KBM-7 (cell line): ENCODE measurements around the gene RIPPLY2.

Experiments used
- DNase-seq: peaks from one replicate; pipeline ENCODE4 v3.0.0-alpha.2; 2015
- in situ Hi-C: fragments of 300-500 bp; cut with MboI; formaldehyde crosslinking; loops from 2 replicates; pipeline ENCODE4 v1.14.3; 2020; ENCODE audit warnings: low sequenced_read_pairs, low pct_unique_long_range_greater_than_20kb, mixed read lengths

RIPPLY2 gene

DNA sequence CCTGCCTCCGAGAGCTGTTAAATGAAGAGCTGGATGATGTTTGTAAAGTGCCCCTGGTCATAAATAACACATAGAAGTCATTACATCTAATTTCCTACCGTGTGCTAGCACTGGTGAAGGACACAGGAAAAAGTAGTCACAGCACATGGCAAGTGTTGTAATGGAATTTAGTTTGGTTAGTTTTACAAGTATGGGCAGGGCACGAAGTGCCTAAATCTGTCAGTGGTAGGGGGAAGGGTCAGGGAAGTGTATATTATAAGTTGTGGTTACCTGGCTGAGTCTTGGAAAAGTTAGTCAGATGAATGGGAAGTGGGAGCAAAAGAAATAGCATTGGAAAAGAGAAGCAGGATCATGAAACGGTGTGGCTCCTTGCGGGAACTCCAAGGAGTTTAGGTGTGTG lies 1.6 kb downstream of the RIPPLY2 start:
- no peak for DNase-seq

DNA sequence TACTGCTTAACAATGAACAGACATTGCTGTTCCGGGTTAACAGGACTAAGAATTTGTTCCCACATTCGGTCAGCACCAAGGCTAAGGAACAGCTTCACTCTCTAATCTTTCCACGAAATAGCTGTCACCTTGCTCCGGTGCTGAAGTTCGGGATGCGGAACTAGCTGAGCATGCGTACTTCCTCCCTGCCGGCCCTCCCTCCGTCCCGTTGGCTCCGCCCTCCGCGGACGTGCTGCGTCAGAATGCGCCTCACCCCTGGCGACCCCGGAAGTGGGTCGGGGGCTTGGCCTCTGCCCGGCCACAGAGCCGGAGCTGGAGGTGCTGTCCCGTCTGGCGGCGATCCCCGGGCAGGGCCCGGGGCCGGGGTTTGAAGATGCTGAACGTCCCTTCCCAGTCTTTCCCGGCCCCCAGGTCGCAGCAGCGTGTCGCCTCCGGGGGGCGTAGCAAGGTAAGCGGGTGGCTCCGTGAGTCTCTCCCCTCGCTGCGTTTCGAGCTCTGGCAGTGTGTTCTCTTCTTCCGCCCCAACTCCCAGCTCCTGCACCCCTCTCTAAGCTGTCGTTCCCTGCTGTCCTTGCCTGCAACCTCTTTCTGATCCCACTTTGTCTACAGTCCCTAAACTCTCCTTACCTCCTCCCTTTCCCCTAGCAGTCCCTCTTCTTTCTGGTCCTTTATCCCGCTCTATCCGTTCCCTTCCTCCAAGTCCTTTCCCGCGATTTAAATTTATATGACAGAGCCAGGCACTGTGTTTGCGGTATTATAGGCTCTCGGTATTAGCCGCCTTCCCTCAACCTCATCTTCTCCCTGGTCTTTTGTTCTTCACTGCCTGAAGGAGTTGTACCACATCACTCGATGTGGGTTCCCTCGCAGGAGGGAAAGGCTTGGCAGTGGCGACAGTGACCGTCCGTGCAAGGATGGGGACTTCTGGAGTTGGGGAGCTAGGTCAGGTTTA lies 6.5 kb downstream of the RIPPLY2 start, which contains the start of gene CYB5R4:
Gene CYB5R4 (plus strand): TSS at position 280 of the 949 bp plus-strand sequence. CDS start 94 bp downstream, at position 374.
- DNase-seq, result peak; percentile 96
- in situ Hi-C loops, result no loop called here

More for the DNA sequence above, 1.6 kb downstream of the RIPPLY2 start:
- in situ Hi-C loops, result no loop called here

DNA sequence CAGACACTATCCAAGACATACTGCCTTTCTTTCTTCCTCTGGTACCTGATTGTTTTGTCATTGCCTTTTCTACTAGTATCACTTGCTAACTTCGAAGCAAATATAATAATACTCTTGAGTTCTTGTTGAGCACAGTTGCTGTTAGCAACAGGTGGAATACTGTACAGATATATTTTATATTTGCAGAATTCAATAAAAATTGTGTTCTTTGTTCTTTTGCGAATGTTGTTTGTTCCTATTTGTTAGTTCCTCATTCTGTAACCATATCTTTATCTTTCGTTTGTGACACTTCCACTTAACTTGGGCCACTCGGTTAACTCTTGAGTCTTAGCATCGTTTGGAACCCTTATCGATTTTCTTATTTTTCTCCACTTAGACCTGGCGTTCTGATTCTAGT lies 7.2 kb downstream of the RIPPLY2 start:
- peak; percentile 48 for DNase-seq

DNA sequence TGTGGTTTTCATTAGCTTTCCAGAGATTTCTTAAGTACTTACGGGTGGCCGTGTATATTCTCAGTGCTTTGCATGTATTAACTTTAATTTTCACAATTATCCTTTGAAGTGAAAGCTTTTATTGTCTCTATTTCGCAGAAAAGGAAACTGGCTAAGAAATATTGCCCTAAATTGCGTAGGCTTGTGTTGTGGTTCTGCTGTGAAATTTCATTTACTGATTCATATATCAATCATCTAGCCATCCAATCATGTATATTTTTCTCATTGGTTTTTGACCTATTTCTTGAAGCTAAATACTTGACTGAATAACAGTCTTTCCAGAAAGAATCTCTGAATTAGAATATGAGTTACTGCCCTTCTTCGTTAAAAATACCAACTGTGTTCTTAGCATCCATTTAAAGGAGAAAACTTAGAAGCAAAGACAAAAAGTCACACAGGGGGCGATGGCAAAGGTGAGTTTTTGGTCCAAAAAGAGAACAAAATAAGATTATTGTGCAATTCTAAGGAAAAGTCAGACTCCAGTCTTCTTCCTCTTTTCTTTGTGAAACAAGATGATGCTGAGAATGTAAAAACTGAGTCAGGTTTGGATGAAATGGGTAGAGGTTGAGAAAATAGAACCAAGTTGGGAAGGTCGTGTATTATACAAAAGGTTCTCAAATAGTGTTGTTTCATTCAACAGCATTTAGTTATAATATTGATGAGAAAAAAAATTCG lies 7.8 kb downstream of the RIPPLY2 start:
- in situ Hi-C loops, result no loop called here
- peak; percentile 36 for DNase-seq

More for the DNA sequence above, 7.2 kb downstream of the RIPPLY2 start:
- in situ Hi-C loops, result no loop called here

DNA sequence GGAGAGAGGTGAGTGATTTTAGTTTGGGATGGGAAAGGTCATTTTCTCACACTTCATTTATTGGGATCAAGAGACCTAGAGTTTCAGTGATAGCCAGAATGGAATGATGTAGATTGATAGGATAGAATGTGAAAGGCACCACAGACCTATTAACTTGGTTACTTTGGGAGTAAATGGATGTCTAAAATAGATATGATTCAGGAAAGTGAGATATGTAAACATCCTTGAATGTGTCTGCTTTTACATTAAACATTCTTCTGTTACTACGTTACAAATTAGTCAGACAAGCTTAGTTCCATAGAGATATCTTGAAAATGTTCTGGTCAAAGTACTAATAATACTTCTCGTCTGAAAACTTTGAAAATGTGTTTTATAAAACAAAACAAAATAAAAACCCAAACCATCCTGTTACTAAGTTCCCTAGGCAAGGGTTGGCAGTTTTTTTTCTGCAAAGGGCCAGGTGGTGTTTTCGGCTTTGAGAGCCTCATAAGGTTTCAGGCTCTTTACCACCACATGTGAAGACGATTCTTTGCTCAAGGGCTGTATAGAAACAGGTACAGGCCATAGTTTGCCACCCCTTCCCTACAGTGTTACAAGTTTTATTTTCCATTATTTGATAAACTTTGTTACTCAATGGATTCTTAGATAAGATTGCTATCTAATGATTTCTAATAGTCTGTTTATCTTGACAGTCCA lies 9.8 kb downstream of the RIPPLY2 start:
- DNase-seq, result no peak
- in situ Hi-C loops, result no loop called here

DNA sequence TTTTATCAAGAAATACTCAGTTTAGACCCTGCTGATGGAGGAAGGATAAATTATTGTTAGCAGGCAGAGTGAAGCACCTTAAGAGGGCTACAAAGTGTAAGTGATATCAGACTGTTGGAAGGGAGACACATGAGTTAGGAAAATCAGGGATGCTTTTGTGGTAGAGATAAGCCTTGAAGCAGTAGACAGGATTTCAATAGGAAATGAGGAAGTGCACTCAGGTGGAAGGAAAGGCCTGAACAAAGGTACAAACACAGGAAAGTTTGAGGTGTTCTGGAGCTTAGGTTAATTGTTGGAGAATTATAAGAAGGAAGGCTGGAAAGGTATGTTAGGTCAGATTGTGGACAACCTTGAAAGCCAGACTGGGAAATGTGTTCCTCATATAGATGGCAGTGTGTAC lies 13.9 kb downstream of the RIPPLY2 start:
- no peak for DNase-seq
- in situ Hi-C loops, result no loop called here

DNA sequence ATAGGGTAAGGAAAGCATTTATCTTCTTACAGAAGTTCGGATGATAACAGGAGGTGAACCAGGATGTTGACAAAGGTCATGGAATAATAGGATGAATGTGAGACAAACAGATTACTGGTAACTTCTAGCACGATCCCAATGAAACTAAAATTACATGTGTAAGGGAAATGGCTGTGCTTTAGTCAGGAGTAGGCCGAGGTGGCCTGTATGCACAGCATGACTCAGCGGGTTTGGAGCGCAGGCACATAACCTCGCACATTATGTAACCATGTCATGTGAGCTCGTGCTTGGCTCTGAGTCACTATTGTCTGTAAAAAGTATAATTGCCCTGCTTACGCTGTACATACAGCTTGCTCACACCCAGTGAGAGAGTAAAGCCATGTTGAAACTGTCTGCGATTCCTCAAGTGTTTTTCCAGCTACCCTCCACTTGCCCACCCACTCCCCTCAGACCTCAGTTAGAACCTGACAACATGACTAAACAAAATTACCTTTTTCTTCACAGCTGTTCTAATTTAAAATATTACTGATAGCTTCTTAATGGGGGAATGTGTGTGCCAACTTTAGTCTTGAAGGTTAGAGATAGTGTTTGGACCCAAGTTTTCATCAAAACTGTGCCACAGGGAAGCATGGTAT lies 14.5 kb downstream of the RIPPLY2 start:
- in situ Hi-C loops, result no loop called here
- peak; percentile 23 for DNase-seq

DNA sequence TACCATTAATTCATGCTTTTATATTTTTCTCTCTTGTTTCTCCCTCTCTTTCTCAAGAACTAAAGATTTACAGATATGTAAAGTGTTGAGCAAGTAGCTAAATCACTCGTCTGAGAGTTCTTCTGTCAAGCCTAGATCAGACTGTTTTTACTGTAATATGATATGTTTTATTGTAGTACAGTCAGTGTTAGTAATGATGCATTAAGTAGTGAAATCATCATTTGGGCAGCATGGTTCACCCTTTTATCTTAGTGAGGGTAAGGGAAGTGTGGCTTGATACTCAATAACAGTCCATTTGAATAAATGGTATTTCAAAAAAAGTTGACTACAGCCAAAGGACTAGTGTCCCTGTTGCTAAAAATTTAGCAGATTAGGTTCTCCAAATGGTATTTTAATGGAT lies 15.5 kb downstream of the RIPPLY2 start:
- in situ Hi-C loops, result no loop called here
- no peak for DNase-seq

DNA sequence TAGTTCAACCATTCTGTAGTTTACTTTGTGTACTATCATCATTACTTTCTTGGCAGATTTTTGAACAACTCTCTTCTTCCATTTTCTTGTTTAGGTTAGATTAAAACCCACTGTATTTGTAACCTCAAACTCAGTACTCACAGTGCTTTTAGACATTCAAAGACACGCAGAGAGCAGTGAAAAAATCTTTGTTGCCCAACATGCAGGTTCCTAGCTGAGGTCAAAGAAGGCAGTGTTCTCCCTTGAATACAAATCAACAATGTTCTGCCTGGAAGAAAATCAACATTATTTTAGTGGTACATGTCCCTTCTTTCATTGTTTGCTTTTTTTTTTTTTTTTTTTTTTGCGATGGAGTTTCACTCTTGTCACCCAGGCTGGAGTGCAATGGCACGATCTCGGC lies 17.5 kb downstream of the RIPPLY2 start:
- in situ Hi-C loops, result no loop called here
- no peak for DNase-seq

DNA sequence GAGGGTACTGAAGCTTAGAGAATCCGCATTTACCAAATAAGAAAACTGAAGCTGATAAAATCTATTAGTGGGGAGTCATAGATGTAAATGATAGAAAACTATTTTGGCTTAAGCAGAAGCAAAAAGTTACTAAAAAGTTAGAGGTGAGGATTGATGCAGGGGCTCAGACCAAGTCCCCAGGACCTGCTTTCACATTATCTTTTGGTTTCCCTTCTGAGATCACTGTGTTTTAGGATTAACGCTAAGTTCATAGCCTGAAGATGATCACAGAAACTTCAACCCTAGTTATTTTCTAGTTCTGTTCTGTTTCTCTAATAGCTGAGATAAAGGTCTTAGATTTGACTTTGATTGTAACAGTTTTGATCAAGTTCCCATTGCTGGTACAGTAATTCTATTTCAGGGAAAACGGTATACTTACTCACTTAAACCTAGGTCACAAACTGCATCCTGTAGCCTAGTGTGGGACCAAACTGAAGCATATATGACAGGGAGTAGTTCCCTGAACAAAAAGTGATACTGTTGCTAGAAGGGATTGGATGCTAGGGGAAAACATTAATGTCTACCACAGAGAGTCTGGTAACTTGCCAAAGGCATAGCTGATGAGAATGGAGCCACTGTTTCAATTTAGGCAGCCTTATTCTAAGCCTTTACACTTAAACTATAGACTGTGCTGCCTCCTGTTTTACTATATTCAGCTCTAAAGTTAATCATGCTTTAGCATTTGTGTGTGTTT lies 19.4 kb downstream of the RIPPLY2 start:
- in situ Hi-C loops, result no loop called here
- DNase-seq, result no peak

DNA sequence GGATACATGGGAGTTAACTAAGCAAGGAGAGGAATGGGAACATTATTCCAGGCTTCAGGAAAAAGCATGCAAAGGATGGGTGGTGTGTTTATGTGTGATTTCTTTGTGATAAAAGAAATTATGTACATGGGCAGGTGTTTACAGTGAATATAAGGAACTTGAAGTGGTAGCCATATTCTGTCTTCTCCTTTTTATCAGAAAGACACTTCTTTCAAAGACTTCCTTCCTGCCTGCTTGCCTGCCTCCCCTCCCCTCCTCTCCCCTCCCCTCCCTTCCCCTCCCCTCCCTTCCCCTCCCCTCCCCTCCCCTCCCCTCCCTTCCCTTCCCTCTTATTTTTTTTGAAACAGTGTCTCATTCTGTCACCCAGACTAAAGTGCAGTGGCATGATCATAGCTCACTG lies 20.7 kb downstream of the RIPPLY2 start:
- in situ Hi-C loops, result no loop called here
- DNase-seq, result peak; percentile 71

DNA sequence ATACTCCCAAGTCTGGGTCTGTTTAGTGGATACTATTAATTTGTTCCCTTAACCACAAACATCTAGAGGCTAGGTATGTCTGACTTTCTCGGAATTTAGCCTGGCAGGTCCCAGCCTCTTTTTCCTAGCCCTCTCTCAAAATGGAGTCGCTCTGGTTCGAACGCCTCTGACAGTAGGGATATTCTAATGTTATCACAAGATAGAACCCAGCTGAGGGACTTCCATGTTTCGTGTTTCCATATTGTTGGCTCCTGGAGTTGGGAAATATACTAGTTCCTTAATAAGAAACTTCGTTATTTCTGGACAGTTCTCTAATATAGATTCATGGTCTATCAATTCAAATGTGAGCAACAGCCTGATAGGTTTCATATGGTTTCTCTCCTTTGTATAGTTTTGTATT lies 22.7 kb downstream of the RIPPLY2 start:
- in situ Hi-C loops, result loop anchor here (25.0 kb wide), 1 partner anchor 311 kb away; no protein-coding TSS in a partner anchor
- no peak for DNase-seq

DNA sequence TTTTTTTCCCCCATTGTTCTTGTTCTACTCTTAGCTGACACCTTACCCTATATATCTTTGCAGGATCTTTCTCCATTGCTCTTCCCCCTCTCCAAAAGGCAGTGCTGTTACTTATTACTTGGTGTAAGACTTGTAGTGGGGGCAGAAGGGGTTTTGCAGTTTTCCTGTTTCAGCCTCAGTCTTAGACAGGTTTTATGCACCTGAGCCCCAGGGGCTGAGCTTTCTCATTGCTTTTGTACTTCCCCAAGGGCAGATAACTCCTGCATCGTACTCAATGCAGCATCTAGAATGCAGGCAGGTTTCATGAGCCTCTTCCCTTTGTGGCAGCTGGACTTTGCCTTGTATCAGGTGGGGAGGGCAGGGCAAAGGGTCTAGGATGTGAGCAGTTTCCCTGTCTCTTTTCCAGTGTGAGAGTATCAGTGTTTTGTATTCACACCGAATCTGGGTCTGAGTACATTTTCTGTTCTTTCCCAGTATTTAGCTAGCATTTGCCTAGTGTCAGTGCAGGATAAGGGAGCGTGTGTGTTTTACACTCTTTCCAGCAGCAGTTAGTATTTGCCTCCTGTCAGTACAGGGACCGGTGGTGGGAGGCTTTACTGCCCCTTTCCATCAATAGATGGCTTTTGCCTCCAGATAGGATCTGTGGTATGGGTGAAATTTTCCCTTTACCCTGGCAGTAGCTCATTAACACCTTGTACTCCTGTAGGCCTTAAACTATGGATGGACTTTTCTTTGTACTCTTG lies 25.9 kb downstream of the RIPPLY2 start:
- DNase-seq, result no peak
- in situ Hi-C loops, result loop anchor here (25.0 kb wide), 1 partner anchor 308 kb away; no protein-coding TSS in a partner anchor

DNA sequence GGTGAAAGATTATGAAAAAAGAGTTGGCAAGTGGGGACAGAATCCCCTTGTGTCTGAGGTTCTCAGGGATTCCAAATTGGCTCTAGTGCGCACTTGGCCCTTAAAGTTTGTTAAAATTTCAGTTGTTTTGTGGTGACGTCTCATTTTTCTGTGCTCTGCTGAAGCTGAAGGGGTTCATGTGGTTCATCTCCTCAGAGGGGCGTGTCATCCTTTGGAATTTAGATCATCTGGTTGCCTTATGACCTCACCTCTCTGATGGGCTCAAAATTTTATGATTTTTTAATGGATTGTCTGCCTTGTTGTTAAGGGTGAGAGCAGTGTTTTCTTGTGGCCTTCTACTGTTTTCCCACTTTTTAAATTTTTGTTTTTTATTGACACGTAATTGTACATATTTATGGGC lies 26.6 kb downstream of the RIPPLY2 start:
- in situ Hi-C loops, result loop anchor here (25.0 kb wide), 1 partner anchor 308 kb away; no protein-coding TSS in a partner anchor
- DNase-seq, result no peak

DNA sequence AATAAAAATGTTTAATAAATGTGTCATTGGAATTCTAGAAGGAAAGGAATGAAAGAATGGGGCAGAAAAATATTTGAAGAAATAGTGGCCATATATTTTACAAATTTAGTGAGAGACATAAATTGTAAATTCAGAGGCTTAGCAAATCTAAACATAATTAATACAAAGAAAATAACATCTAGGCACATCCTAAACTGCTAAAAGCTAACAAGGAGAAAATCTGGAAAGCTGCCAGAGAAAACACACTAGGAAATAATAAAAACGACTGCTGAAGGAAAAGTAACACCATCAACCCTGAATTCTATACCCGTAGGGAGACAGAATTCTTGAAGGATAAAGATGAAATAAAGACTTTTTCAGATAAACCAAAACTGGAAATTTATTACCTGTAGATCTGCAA lies 30.1 kb downstream of the RIPPLY2 start:
- no peak for DNase-seq
- in situ Hi-C loops, result loop anchor here (25.0 kb wide), 1 partner anchor 304 kb away; no protein-coding TSS in a partner anchor

DNA sequence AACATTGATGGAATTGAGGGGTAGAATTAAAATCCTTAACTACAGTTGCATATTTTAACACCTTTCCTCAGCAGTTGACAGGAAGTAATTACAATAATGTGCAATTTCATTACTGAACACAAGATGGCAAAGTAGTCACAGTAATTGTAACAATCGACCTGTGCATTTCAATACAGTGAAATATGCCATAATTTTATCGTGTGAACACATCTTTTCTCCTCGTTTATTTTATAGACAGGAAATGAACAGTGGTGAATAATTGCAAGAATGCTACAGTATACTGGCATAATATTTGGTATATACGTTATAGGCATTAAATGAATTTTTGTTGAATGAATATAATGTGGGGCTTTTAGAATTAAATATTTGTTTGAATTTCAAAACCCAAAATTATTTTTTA lies 31.4 kb downstream of the RIPPLY2 start:
- peak; percentile 84 for DNase-seq
- in situ Hi-C loops, result loop anchor here (25.0 kb wide), 1 partner anchor 303 kb away; no protein-coding TSS in a partner anchor

DNA sequence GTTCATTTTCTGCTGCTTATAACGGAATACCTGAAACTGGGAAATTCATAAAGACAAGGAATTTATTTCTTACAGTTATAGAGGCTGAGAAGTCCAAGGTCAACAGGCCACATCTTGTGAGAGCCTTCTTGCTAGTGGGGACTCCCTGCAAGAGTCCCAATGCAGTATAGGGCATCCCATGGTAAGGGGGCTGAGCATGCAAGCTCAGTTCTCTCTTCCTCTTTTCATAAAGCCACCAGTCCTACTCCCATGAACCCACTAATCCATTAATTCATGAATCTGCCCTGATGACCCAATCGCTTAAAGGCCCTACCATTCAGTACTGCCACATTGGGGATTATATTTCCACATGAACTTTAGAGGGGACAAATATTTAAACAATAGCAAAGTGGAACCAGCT lies 32.8 kb downstream of the RIPPLY2 start:
- in situ Hi-C loops, result loop anchor here (25.0 kb wide), 1 partner anchor 301 kb away; no protein-coding TSS in a partner anchor

More for the DNA sequence above, 32.8 kb downstream of the RIPPLY2 start:
- DNase-seq, result peak; percentile 27
